Endothelial cell of umbilical vein (primary cell): ENCODE measurements around the gene MAGI3. TPM values are rescaled to one million over a fixed set of nuclear protein-coding genes. Genes with fewer than 3 reads are reported as not detected.

Experiments
- BruUV-seq: library from RNA; stranded (reverse); fragments of 400-500 nt; replicated peaks from 2 replicates; lab custom pipeline; 2021; lab: Mats Ljungman, UMichigan
- CTCF ChIA-PET: fragments of 300-600, 350-600 bp; sonication (Branson Sonifier 250); formaldehyde crosslinking; loops from one replicate; lab custom pipeline; 2021; ENCODE audit warnings: antibody characterized with exemption, inconsistent platforms; lab: Charles Lee
- POLR2A ChIA-PET: fragments of 300-600, 350-600 bp; sonication (Branson Sonifier 250); formaldehyde crosslinking; loops from one replicate; lab custom pipeline; 2021; ENCODE audit warnings: antibody characterized with exemption, inconsistent platforms; lab: Charles Lee
- DNase-seq: peaks from one replicate; pipeline ENCODE4 v3.0.0-alpha.2; 2011; ENCODE audit warnings: low read depth, low spot score
- FAIRE-seq: peaks from 2 replicates; lab custom pipeline; 2011; peaks lifted over from hg19 to GRCh38; lab: Jason Lieb, UNC
- H2AFZ ChIP-seq: 2 replicates; pipeline ENCODE4 v1.6.0; 2012; ENCODE audit warnings: low read depth, low read length, control low read depth, inconsistent platforms
- H3K27ac ChIP-seq: 2 replicates; pipeline ENCODE4 v1.5.1; 2011; ENCODE audit warnings: low read depth, mild to moderate bottlenecking, control low read depth, low read length, moderate library complexity; ENCODE audit not compliant: insufficient read depth
- H3K27me3 ChIP-seq, 2 experiments: 2 replicates each; pipeline versions ENCODE4 v1.6.0 to v1.6.1; 2011; ENCODE audit warnings: low read length in 2 of 2, mixed read lengths in 1 of 2; ENCODE audit not compliant: control insufficient read depth in 2 of 2, insufficient read depth in 2 of 2
- H3K36me3 ChIP-seq, 2 experiments: 2 replicates in 1 of 2; 3 replicates in 1 of 2; pipeline ENCODE4 v1.5.1; 2011; ENCODE audit warnings: low read length in 2 of 2, mild to moderate bottlenecking in 1 of 2, moderate library complexity in 1 of 2; ENCODE audit not compliant: control insufficient read depth in 2 of 2, insufficient read depth in 2 of 2; ENCODE audit errors: extremely low read depth in 1 of 2
- H3K4me1 ChIP-seq: 3 replicates; pipeline ENCODE4 v1.5.1; 2011; ENCODE audit warnings: mild to moderate bottlenecking, low read length; ENCODE audit not compliant: control insufficient read depth, insufficient read depth; ENCODE audit errors: extremely low read depth
- H3K4me2 ChIP-seq: 2 replicates; pipeline ENCODE4 v1.6.1; 2011; ENCODE audit warnings: low read length, control low read depth, mixed read lengths; ENCODE audit not compliant: insufficient read depth
- H3K4me3 ChIP-seq, 3 experiments: fragments of 200-600 bp in 1 of 3; sonication (generic), shearing (Covaris generic) in 1 of 3; replicated peaks in 1 of 3; 2 replicates each; pipeline ENCODE4 v1.5.1; 2011 to 2016; ENCODE audit warnings: control low read depth in 3 of 3, low read length in 3 of 3, mild to moderate bottlenecking in 2 of 3, inconsistent platforms in 1 of 3, low read depth in 1 of 3, moderate library complexity in 1 of 3; ENCODE audit not compliant: insufficient read depth in 1 of 3
- H3K79me2 ChIP-seq: 2 replicates; pipeline ENCODE4 v1.6.0; 2012; ENCODE audit warnings: low read length, inconsistent platforms; ENCODE audit not compliant: control insufficient read depth, insufficient read depth
- H3K9ac ChIP-seq: replicated peaks from 2 replicates; pipeline ENCODE3; 2011; ENCODE audit warnings: low read length, control low read depth; ENCODE audit not compliant: insufficient read depth; ENCODE audit errors: extremely low read depth
- H3K9me1 ChIP-seq: replicated peaks from 3 replicates; pipeline ENCODE4 v1.6.0; 2011; ENCODE audit warnings: mild to moderate bottlenecking, low read length; ENCODE audit not compliant: control insufficient read depth, insufficient read depth; ENCODE audit errors: extremely low read depth
- H3K9me3 ChIP-seq: replicated peaks from 2 replicates; pipeline ENCODE4 v1.5.1; 2012; ENCODE audit warnings: low read length, inconsistent platforms; ENCODE audit not compliant: control insufficient read depth, insufficient read depth
- H4K20me1 ChIP-seq: replicated peaks from 2 replicates; pipeline ENCODE3; 2011; ENCODE audit warnings: mild to moderate bottlenecking, low read length; ENCODE audit not compliant: control insufficient read depth, insufficient read depth; ENCODE audit errors: extremely low read depth
- CTCF ChIP-seq, 2 donors: IDR thresholded peaks; 1 replicate in 1 of 2; 2 replicates in 1 of 2; pipeline ENCODE4 v1.5.1; 2011; ENCODE audit warnings: low read length in 2 of 2, mild to moderate bottlenecking in 2 of 2, moderate library complexity in 2 of 2, control low read depth in 1 of 2, inconsistent platforms in 1 of 2, low read depth in 1 of 2; ENCODE audit not compliant: insufficient read depth in 1 of 2; ENCODE audit errors: extremely low read depth in 1 of 2
- FOS ChIP-seq: IDR thresholded peaks from 2 replicates; pipeline ENCODE4 v1.6.1; 2011; ENCODE audit warnings: mild to moderate bottlenecking, low read length, moderate library complexity, borderline replicate concordance; ENCODE audit not compliant: insufficient read depth
- GATA2 ChIP-seq: IDR thresholded peaks from 2 replicates; pipeline ENCODE4 v1.7.0; 2011; ENCODE audit warnings: low read depth, mild to moderate bottlenecking, moderate library complexity, mixed read lengths, low read length; ENCODE audit not compliant: insufficient read length, insufficient read depth
- JUN ChIP-seq: IDR thresholded peaks from 2 replicates; pipeline ENCODE4 v1.6.1; 2011; ENCODE audit warnings: borderline replicate concordance, low read depth; ENCODE audit not compliant: insufficient read length, insufficient read depth
- MAX ChIP-seq: IDR thresholded peaks from 2 replicates; pipeline ENCODE4 v1.6.1; 2011; ENCODE audit not compliant: insufficient read depth, insufficient read length
- MYC ChIP-seq: IDR thresholded peaks from one replicate; pipeline ENCODE4 v1.6.1; 2011; ENCODE audit warnings: mild to moderate bottlenecking, low read depth, low read length
- POLR2A ChIP-seq: IDR thresholded peaks from 2 replicates; pipeline ENCODE4 v1.6.1; 2012; ENCODE audit warnings: low read depth, mild to moderate bottlenecking, control low read depth, low read length
- POLR2AphosphoS5 ChIP-seq: IDR thresholded peaks from 2 replicates; pipeline ENCODE4 v1.6.1; 2012; ENCODE audit warnings: low read depth, mild to moderate bottlenecking, control low read depth, low read length, moderate library complexity; ENCODE audit not compliant: insufficient read depth
- dilution Hi-C: fragments of 300-500 bp; cut with MboI; formaldehyde crosslinking; loops from one replicate; pipeline ENCODE4 v1.15.0; 2019; ENCODE audit warnings: low sequenced_read_pairs; ENCODE audit not compliant: extremely low pct_ligation_motif_present
- intact Hi-C: fragments of 100-400 bp; cut with micrococcal nuclease; formaldehyde crosslinking; loops from one replicate; pipeline ENCODE4 v1.10.0; 2022
- polyA plus RNA-seq, 4 experiments: library from polyadenylated mRNA; depleted of rRNA in 3 of 4; stranded (reverse) in 3 of 4; unstranded in 1 of 4; fragments of >200 nt; gene quantifications; 2 replicates each; pipeline versions ENCODE4 v1.2.1 to v1.2.3, GENCODE V29; 2011 to 2012; ENCODE audit warnings: missing spikeins in 1 of 4
- total RNA-seq: library from RNA; stranded (reverse); gene quantifications from 2 replicates; pipeline ENCODE4 v1.2.3, GENCODE V29; 2021

MAGI3 gene
- total and polyA plus RNA-seq, 2 donors (not counting 3 experiments of a cell fraction or from before 2014, with no cell fraction given), result 2.8 to 16.1 TPM

DNA sequence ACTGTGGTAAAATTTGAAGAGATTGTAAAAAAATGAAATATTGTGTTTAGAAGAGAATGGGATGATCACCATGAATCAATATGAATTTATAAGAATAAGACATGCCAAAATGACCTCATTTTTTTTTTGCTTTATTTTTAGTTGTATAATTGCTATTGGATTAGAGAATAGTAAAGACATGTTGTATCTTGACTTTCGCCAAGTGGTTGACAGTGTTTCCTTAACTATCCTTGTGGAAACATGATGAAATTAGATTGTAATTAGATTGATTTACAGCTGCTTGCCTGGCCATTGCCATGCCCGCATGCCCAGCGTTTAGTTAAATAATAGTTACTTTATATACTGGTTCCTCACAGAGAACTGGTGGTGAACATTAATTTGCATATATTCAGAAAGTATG, 154.9 kb downstream of the MAGI3 start:
- FAIRE-seq (no peak), DNase-seq (no peak)
- no peaks in the 10 kb centered on the region for H4K20me1 ChIP-seq
- no peaks in the 10 kb centered on the region for H3K27me3 ChIP-seq
- H3K36me3 ChIP-seq, result no peaks in the 10 kb centered on the region
- no peaks in the 10 kb centered on the region for H3K9me3 ChIP-seq
- TF ChIP-seq JUN (no peak), POLR2AphosphoS5 (no peak), POLR2A (no peak), FOS (no peak), MYC (no peak), MAX (no peak)
- H3K4me1 ChIP-seq, result no peaks in the 10 kb centered on the region
- H2AFZ ChIP-seq, result no peak overlapping the region
- no TSS peak for BruUV-seq
- H3K79me2 ChIP-seq, result no peaks in the 10 kb centered on the region
- no peak overlapping the region for H3K4me2 ChIP-seq
- no peak overlapping the region for H3K4me3 ChIP-seq
- no peak overlapping the region for H3K27ac ChIP-seq
- CTCF ChIA-PET, result interaction anchor here (0.8 to 1.0 kb wide), 2 partner anchors 8 to 56 kb away, joined by 3 read pairs; no protein-coding TSS in a partner anchor
- POLR2A ChIA-PET, result no interaction called here
- H3K9ac ChIP-seq, result no peak overlapping the region
- H3K9me1 ChIP-seq, result no peaks in the 10 kb centered on the region
- intact Hi-C loops (no loop called here), dilution Hi-C loops (no loop called here)

DNA sequence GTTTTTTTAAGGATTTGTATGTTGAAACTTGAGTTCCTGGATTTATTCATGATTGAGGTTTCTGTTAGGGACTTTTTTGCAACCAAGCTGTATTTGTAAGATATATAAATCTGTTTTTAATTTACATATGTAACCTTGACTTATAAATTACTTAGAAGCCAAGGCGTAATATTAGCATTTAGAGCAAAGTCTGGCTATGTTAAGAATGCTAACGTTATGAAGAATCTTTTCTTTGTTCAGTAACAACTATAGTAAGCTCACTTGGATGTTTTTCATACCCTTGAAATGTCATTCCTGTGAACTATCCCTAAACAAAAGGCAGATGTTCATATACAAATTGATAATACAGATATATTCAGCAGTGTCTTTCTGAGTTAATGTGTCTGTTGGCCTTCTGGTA, 155.3 kb downstream of the MAGI3 start:
- no peak overlapping the region for H3K27ac ChIP-seq
- H3K27me3 ChIP-seq, result no peaks in the 10 kb centered on the region
- no peak overlapping the region for H3K4me3 ChIP-seq
- H3K4me1 ChIP-seq, result no peaks in the 10 kb centered on the region
- TF ChIP-seq CTCF (IDR thresholded peaks at IDR 0.05; ENCODE audit: extremely low read depth in 1 of 2, insufficient read depth in 1 of 2, low read depth in 1 of 2, low read length in 2 of 2) (no peak), GATA2 (no peak), FOS (no peak)
- H2AFZ ChIP-seq, result no peak overlapping the region
- no peaks in the 10 kb centered on the region for H3K9me3 ChIP-seq
- FAIRE-seq (no peak), DNase-seq (no peak)
- H3K9ac ChIP-seq, result no peak overlapping the region
- no peaks in the 10 kb centered on the region for H3K9me1 ChIP-seq
- ChIA-PET CTCF (interaction anchor here (0.8 to 0.9 kb wide), 2 partner anchors 9 to 154 kb away, joined by 3 to 4 read pairs; no protein-coding TSS in a partner anchor), POLR2A (no interaction called here)
- BruUV-seq, result no TSS peak
- H3K36me3 ChIP-seq, result no peaks in the 10 kb centered on the region
- H3K4me2 ChIP-seq, result no peak overlapping the region
- dilution Hi-C loops, result no loop called here
- no peaks in the 10 kb centered on the region for H3K79me2 ChIP-seq
- H4K20me1 ChIP-seq, result no peaks in the 10 kb centered on the region
- intact Hi-C loops, result no loop called here
